ENCODE measurements around the gene DAB1.

The DAB1 gene

DNA sequence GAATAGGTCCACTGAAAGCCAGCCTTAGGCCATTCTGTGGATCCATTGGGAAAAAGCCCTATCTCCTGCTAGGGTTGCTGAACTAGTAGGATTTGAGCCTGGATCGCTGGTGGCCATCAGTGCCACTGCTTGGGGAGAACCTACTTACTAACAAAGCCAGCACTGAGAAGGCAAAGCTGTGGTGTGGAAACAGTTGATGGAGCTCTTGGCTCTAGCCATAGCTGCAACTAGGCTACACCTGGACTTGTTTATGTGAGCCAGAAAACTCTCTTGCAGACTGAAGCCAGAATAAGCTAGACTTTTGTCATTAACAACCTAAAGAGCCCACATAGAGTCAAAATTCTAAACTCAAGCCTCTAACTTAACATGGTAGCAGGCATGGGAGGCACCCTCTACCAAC lies 20.7 kb downstream of the DAB1 start:
- Histone ChIP-seq H3K9me3 (ENCODE audit: insufficient read depth, low read length) (no peaks in the 10 kb centered on the region), H3K9me2 (replicated peaks; ENCODE audit: insufficient read depth, low read length) (no peaks in the 10 kb centered on the region), H3K27me3 (ENCODE audit: low read length) (no peaks in the 10 kb centered on the region), H3K4me3 (ENCODE audit: insufficient read depth, low read length, poor library complexity, severe bottlenecking) (no peak overlapping the region), H3K36me3 (ENCODE audit: low read length) (no peaks in the 10 kb centered on the region), H3K79me2 (ENCODE audit: insufficient read depth, low read length) (no peaks in the 10 kb centered on the region), H4K20me1 (ENCODE audit: low read depth, low read length) (no peaks in the 10 kb centered on the region), H2AFZ (ENCODE audit: low read depth, low read length, severe bottlenecking) (no peak overlapping the region), H3K9ac (ENCODE audit: low read length) (no peak overlapping the region), H3K27ac (ENCODE audit: low read depth, low read length) (no peak overlapping the region), H3F3A (ENCODE audit: insufficient read depth) (no peaks in the 10 kb centered on the region), H3K4me2 (ENCODE audit: low read depth, low read length, poor library complexity, severe bottlenecking) (no peak overlapping the region)
- TF ChIP-seq EZH2phosphoT487 (conservative IDR thresholded peaks at IDR 0.05; ENCODE audit: low read length), result no peak
- TF ChIP-seq, protein P1, sequence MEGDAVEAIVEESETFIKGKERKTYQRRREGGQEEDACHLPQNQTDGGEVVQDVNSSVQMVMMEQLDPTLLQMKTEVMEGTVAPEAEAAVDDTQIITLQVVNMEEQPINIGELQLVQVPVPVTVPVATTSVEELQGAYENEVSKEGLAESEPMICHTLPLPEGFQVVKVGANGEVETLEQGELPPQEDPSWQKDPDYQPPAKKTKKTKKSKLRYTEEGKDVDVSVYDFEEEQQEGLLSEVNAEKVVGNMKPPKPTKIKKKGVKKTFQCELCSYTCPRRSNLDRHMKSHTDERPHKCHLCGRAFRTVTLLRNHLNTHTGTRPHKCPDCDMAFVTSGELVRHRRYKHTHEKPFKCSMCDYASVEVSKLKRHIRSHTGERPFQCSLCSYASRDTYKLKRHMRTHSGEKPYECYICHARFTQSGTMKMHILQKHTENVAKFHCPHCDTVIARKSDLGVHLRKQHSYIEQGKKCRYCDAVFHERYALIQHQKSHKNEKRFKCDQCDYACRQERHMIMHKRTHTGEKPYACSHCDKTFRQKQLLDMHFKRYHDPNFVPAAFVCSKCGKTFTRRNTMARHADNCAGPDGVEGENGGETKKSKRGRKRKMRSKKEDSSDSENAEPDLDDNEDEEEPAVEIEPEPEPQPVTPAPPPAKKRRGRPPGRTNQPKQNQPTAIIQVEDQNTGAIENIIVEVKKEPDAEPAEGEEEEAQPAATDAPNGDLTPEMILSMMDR (IDR thresholded peaks at IDR 0.05; ENCODE audit: insufficient read depth, low read length, poor library complexity, severe bottlenecking), result no peak

DNA sequence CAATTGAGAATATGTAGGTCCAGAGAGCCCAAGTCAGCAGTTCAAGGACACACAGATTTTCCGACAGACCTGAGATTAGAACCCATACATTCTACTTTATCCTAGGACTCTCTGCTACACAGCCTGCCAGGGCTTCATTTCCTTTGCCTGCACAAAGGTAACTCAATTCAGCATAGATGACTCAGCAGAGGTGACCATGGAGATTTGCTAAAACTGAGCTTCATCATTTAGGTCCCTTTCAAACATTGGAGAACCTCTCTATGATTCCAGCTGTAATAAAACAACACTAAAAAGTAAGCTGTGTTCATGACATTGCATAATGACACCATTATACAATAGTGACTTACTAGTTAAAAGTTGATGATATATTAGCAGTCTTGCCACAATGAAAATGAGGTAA lies 22.2 kb downstream of the DAB1 start:
- no peaks in the 10 kb centered on the region for H3K79me2 ChIP-seq (ENCODE audit: insufficient read depth, low read length)
- no peak overlapping the region for H3K4me2 ChIP-seq (ENCODE audit: low read depth, low read length, poor library complexity, severe bottlenecking)
- no peaks in the 10 kb centered on the region for H4K20me1 ChIP-seq (ENCODE audit: low read depth, low read length)
- no peaks in the 10 kb centered on the region for H3K9me2 ChIP-seq (replicated peaks; ENCODE audit: insufficient read depth, low read length)
- H2AFZ ChIP-seq (ENCODE audit: low read depth, low read length, severe bottlenecking), result no peak overlapping the region
- no peak overlapping the region for H3K4me3 ChIP-seq (ENCODE audit: insufficient read depth, low read length, poor library complexity, severe bottlenecking)
- no peaks in the 10 kb centered on the region for H3K36me3 ChIP-seq (ENCODE audit: low read length)
- TF ChIP-seq EZH2phosphoT487 (conservative IDR thresholded peaks at IDR 0.05; ENCODE audit: low read length), result no peak
- TF ChIP-seq, protein P1 (IDR thresholded peaks at IDR 0.05; ENCODE audit: insufficient read depth, low read length, poor library complexity, severe bottlenecking), result no peak
- H3F3A ChIP-seq (ENCODE audit: insufficient read depth), result no peaks in the 10 kb centered on the region
- H3K9me3 ChIP-seq (ENCODE audit: insufficient read depth, low read length), result no peaks in the 10 kb centered on the region
- H3K27me3 ChIP-seq (ENCODE audit: low read length), result no peaks in the 10 kb centered on the region
- no peak overlapping the region for H3K27ac ChIP-seq (ENCODE audit: low read depth, low read length)
- H3K9ac ChIP-seq (ENCODE audit: low read length), result no peak overlapping the region

DNA sequence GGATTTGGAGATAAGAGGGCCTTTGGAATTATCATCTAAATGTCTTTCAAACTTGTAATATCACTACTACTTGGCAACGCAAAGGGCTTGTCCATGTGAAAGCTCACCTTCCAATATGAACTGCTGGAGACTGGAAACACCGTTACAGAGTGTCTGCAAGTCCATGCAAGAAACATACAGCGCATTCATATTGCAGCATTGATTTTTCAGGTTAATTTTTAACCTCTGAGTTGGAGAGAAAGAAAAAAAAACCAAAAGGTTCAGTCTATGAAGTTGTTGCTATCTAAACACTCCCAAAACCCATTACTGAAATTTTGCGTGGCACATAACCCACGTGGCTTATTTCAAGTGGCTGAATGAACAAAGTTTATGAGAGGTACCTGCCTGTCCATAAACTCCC lies 23.8 kb downstream of the DAB1 start:
- Histone ChIP-seq H4K20me1 (ENCODE audit: low read depth, low read length) (no peaks in the 10 kb centered on the region), H3K9me2 (replicated peaks; ENCODE audit: insufficient read depth, low read length) (no peaks in the 10 kb centered on the region), H3K4me3 (ENCODE audit: insufficient read depth, low read length, poor library complexity, severe bottlenecking) (no peak overlapping the region), H3F3A (ENCODE audit: insufficient read depth) (no peaks in the 10 kb centered on the region), H3K9me3 (ENCODE audit: insufficient read depth, low read length) (no peaks in the 10 kb centered on the region), H2AFZ (ENCODE audit: low read depth, low read length, severe bottlenecking) (no peak overlapping the region), H3K79me2 (ENCODE audit: insufficient read depth, low read length) (no peaks in the 10 kb centered on the region), H3K27me3 (ENCODE audit: low read length) (no peaks in the 10 kb centered on the region), H3K4me2 (ENCODE audit: low read depth, low read length, poor library complexity, severe bottlenecking) (no peak overlapping the region), H3K9ac (ENCODE audit: low read length) (no peak overlapping the region), H3K36me3 (ENCODE audit: low read length) (no peaks in the 10 kb centered on the region), H3K27ac (ENCODE audit: low read depth, low read length) (no peak overlapping the region)
- no peak for TF ChIP-seq EZH2phosphoT487 (conservative IDR thresholded peaks at IDR 0.05; ENCODE audit: low read length)
- TF ChIP-seq, protein P1 (IDR thresholded peaks at IDR 0.05; ENCODE audit: insufficient read depth, low read length, poor library complexity, severe bottlenecking), result no peak
